ENCODE results near the gene HRNR.

DNA sequence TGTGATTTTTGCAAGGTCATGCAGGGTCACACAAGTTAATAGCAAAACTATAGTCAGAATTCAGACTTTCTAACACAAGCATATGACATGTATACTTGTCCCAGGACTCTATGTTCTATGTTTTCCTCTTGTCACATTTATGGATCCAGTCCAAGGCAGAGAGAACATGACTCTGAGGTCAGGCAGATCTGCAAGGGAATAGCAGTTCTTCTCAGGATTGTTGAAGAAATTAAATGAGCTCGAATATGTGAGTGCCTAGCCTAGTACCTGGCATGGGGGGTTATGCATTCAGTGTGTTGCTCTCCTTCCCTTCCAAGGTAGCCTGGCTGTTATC, 55.5 kb downstream of the HRNR start:
- TF ChIP-seq, protein P1, sequence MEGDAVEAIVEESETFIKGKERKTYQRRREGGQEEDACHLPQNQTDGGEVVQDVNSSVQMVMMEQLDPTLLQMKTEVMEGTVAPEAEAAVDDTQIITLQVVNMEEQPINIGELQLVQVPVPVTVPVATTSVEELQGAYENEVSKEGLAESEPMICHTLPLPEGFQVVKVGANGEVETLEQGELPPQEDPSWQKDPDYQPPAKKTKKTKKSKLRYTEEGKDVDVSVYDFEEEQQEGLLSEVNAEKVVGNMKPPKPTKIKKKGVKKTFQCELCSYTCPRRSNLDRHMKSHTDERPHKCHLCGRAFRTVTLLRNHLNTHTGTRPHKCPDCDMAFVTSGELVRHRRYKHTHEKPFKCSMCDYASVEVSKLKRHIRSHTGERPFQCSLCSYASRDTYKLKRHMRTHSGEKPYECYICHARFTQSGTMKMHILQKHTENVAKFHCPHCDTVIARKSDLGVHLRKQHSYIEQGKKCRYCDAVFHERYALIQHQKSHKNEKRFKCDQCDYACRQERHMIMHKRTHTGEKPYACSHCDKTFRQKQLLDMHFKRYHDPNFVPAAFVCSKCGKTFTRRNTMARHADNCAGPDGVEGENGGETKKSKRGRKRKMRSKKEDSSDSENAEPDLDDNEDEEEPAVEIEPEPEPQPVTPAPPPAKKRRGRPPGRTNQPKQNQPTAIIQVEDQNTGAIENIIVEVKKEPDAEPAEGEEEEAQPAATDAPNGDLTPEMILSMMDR (IDR thresholded peaks at IDR 0.05) = no peak
- no peak for TF ChIP-seq POLR2A (IDR thresholded peaks at IDR 0.05)

Measured in body of pancreas (tissue), 4 donors.